ENCODE data around the gene AKR1D1. TPM values are rescaled to one million over a fixed set of nuclear protein-coding genes. Genes with fewer than 3 reads are reported as not detected.
A peak's percentile ranks its signal among the peaks of the same experiment; 100 is the strongest.

AKR1D1 gene
- polyA plus RNA-seq, 1 donor from 2014 or later, result not detected

- H3K9ac ChIP-seq (ENCODE audit: low read length), result no peak overlapping the region
- H3K9me2 ChIP-seq (ENCODE audit: insufficient read depth, low read length), result no peaks in the 10 kb centered on the region
- no peak overlapping the region for H3K4me3 ChIP-seq (ENCODE audit: low read length)
- H3K9me3 ChIP-seq (ENCODE audit: low read length), result no peaks in the 10 kb centered on the region
- H3K27me3 ChIP-seq (ENCODE audit: insufficient read depth, low read depth, low read length), result no peaks in the 10 kb centered on the region
- no peak for TF ChIP-seq RAD21 (conservative IDR thresholded peaks at IDR 0.05)
- no peaks in the 10 kb centered on the region for H3K79me2 ChIP-seq (replicated peaks; ENCODE audit: insufficient read depth, low read length)
- no peaks in the 10 kb centered on the region for H3K36me3 ChIP-seq (ENCODE audit: insufficient read depth, low read length)
- H3F3A ChIP-seq (ENCODE audit: insufficient read depth, low read length, poor library complexity, severe bottlenecking), result no peaks in the 10 kb centered on the region
- H3K4me2 ChIP-seq (ENCODE audit: low read length), result no peak overlapping the region
- H3K27ac ChIP-seq (ENCODE audit: low read length), result no peak overlapping the region
- no peaks in the 10 kb centered on the region for H4K20me1 ChIP-seq (ENCODE audit: insufficient read depth)
- H2AFZ ChIP-seq (ENCODE audit: low read depth, low read length), result no peak overlapping the region
Observed at GRCh38 chr7:138095972-138096935, 20.0 kb downstream of the AKR1D1 start.

DNA sequence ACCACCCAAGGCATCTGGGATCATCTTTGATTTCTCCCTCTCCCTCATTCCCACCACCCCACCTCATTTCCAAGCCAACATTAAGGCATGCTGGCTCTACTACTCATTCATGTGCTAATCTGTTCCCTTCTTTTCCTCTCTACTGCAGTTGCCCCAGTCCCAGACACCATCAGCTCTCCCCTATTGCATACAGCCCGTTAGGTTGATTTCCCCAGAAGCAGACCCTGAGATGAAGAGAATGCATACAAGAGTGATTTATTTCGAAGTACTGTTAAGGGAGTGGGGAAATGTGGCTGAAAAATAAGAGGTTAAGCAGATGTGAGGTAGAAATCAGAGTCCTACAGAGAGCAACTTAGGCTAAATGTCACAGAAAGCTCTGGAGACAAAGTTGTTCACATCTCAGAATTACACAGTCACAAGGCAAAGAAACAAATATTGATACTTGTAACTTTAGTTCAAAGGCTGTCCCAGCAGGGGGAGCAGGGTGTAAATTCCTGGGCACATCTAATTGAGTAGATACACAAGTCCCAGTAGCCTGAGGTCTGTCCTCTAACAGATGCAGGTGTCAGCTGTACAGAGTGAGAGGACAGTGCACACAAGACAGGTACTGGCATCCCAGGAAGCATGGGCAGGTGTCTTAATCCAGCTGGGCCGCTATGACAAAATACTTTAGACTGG is 20.9 kb downstream of the AKR1D1 start:
- Histone ChIP-seq H3K9me3 (ENCODE audit: low read length) (no peaks in the 10 kb centered on the region), H2AFZ (ENCODE audit: low read depth, low read length) (no peak overlapping the region), H3F3A (ENCODE audit: insufficient read depth, low read length, poor library complexity, severe bottlenecking) (no peaks in the 10 kb centered on the region), H3K36me3 (ENCODE audit: insufficient read depth, low read length) (no peaks in the 10 kb centered on the region), H3K27ac (ENCODE audit: low read length) (no peak overlapping the region), H3K4me2 (ENCODE audit: low read length) (no peak overlapping the region), H3K9ac (ENCODE audit: low read length) (no peak overlapping the region), H3K27me3 (ENCODE audit: insufficient read depth, low read depth, low read length) (no peaks in the 10 kb centered on the region), H4K20me1 (ENCODE audit: insufficient read depth) (no peaks in the 10 kb centered on the region), H3K79me2 (replicated peaks; ENCODE audit: insufficient read depth, low read length) (no peaks in the 10 kb centered on the region), H3K4me3 (ENCODE audit: low read length) (no peak overlapping the region), H3K9me2 (ENCODE audit: insufficient read depth, low read length) (no peaks in the 10 kb centered on the region)
- TF ChIP-seq EZH2 (IDR thresholded peaks at IDR 0.05; ENCODE audit: borderline replicate concordance, insufficient read depth, low read length, poor library complexity, severe bottlenecking) (no peak), SMC3 (conservative IDR thresholded peaks at IDR 0.05; ENCODE audit: poor library complexity) (peak; percentile 14)
- TF ChIP-seq, protein P1, sequence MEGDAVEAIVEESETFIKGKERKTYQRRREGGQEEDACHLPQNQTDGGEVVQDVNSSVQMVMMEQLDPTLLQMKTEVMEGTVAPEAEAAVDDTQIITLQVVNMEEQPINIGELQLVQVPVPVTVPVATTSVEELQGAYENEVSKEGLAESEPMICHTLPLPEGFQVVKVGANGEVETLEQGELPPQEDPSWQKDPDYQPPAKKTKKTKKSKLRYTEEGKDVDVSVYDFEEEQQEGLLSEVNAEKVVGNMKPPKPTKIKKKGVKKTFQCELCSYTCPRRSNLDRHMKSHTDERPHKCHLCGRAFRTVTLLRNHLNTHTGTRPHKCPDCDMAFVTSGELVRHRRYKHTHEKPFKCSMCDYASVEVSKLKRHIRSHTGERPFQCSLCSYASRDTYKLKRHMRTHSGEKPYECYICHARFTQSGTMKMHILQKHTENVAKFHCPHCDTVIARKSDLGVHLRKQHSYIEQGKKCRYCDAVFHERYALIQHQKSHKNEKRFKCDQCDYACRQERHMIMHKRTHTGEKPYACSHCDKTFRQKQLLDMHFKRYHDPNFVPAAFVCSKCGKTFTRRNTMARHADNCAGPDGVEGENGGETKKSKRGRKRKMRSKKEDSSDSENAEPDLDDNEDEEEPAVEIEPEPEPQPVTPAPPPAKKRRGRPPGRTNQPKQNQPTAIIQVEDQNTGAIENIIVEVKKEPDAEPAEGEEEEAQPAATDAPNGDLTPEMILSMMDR (IDR thresholded peaks at IDR 0.05; ENCODE audit: poor library complexity, severe bottlenecking), result peak; percentile 21

DNA sequence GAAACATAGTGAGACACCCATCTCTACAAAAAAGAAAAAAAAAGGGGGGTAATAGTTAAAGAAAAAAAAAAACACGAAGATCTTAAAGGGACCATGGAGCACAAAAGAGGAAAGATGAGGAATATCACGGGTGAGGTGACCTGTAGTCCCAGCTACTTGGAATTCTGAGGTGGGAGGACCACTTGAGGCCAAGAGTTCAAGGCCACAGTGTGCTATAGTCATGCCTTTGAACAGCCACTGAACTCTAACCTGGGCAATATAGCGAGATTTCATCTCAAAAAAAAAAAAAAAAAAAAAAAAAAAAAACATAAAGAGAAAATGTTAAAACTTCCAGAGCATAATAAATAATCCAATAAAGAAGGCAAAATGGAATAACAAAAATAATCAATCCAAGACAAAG is 23.6 kb downstream of the AKR1D1 start:
- H3K9me2 ChIP-seq (ENCODE audit: insufficient read depth, low read length), result no peaks in the 10 kb centered on the region
- H3K4me2 ChIP-seq (ENCODE audit: low read length), result no peak overlapping the region
- H3K9ac ChIP-seq (ENCODE audit: low read length), result no peak overlapping the region
- no peak overlapping the region for H3K27ac ChIP-seq (ENCODE audit: low read length)
- no peak overlapping the region for H2AFZ ChIP-seq (ENCODE audit: low read depth, low read length)
- H3K79me2 ChIP-seq (replicated peaks; ENCODE audit: insufficient read depth, low read length), result no peaks in the 10 kb centered on the region
- H3K27me3 ChIP-seq (ENCODE audit: insufficient read depth, low read depth, low read length), result no peaks in the 10 kb centered on the region
- no peaks in the 10 kb centered on the region for H3F3A ChIP-seq (ENCODE audit: insufficient read depth, low read length, poor library complexity, severe bottlenecking)
- no peak for TF ChIP-seq EZH2 (IDR thresholded peaks at IDR 0.05; ENCODE audit: borderline replicate concordance, insufficient read depth, low read length, poor library complexity, severe bottlenecking)
- TF ChIP-seq RAD21 (conservative IDR thresholded peaks at IDR 0.05), result no peak
- no peak for TF ChIP-seq EP300 (conservative IDR thresholded peaks at IDR 0.05; ENCODE audit: poor library complexity, severe bottlenecking)
- TF ChIP-seq, protein P1 (IDR thresholded peaks at IDR 0.05; ENCODE audit: poor library complexity, severe bottlenecking), result no peak
- no peak for TF ChIP-seq TAF1 (IDR thresholded peaks at IDR 0.05; ENCODE audit: low read depth)
- TF ChIP-seq POLR2AphosphoS5 (IDR thresholded peaks at IDR 0.05), result no peak
- TF ChIP-seq SMC3 (conservative IDR thresholded peaks at IDR 0.05; ENCODE audit: poor library complexity), result no peak
- no peak for TF ChIP-seq MXI1 (conservative IDR thresholded peaks at IDR 0.05; ENCODE audit: poor library complexity, severe bottlenecking)
- no peak for TF ChIP-seq REST (IDR thresholded peaks at IDR 0.05; ENCODE audit: borderline replicate concordance)
- no peaks in the 10 kb centered on the region for H3K36me3 ChIP-seq (ENCODE audit: insufficient read depth, low read length)
- H3K4me3 ChIP-seq (ENCODE audit: low read length), result no peak overlapping the region
- H3K9me3 ChIP-seq (ENCODE audit: low read length), result no peaks in the 10 kb centered on the region
- H4K20me1 ChIP-seq (ENCODE audit: insufficient read depth), result no peaks in the 10 kb centered on the region
